GM11168 (cell line): ENCODE measurements around the gene CCDC92.

Source experiments
- in situ Hi-C: fragments of 300-500 bp; cut with MboI; formaldehyde crosslinking; loops from one replicate; pipeline ENCODE4 v1.12.0; 2022; ENCODE audit warnings: low sequenced_read_pairs; ENCODE audit not compliant: unreplicated experiment

The CCDC92 gene

GRCh38 chr12:123972457-123973401, at the start of gene CCDC92, which contains the start of gene ZNF664:
Gene CCDC92 (minus strand): TSS chr12:123972831. CDS start chr12:123944305, 28,526 bp downstream.
Gene ZNF664 (plus strand): TSS chr12:123973215. CDS start chr12:124012145, 38,930 bp downstream.
- in situ Hi-C loops = no loop called here

- in situ Hi-C loops = no loop called here
Measured at GRCh38 chr12:124022161-124022560, 49.5 kb upstream of the CCDC92 start.

- in situ Hi-C loops = no loop called here
Measured at GRCh38 chr12:124021007-124021406, 48.4 kb upstream of the CCDC92 start.

- in situ Hi-C loops = no loop called here
Measured at GRCh38 chr12:124020514-124020949, 47.9 kb upstream of the CCDC92 start.

- in situ Hi-C loops = no loop called here
Measured at GRCh38 chr12:124019115-124019514, 46.5 kb upstream of the CCDC92 start.

- in situ Hi-C loops = no loop called here
Measured at GRCh38 chr12:124018539-124018938, 45.9 kb upstream of the CCDC92 start.

- in situ Hi-C loops = no loop called here
Measured at GRCh38 chr12:124017064-124017463, 44.4 kb upstream of the CCDC92 start.

GRCh38 chr12:124015494-124016461, 43.1 kb upstream of the CCDC92 start:
- in situ Hi-C loops = no loop called here

GRCh38 chr12:124013073-124013472, 40.4 kb upstream of the CCDC92 start:
- in situ Hi-C loops = no loop called here

- in situ Hi-C loops = no loop called here
Measured at GRCh38 chr12:124011435-124012115, 38.9 kb upstream of the CCDC92 start.

- in situ Hi-C loops = no loop called here
Measured at GRCh38 chr12:124010687-124011086, 38.1 kb upstream of the CCDC92 start.

- in situ Hi-C loops = no loop called here
Measured at GRCh38 chr12:124009781-124010180, 37.1 kb upstream of the CCDC92 start.

GRCh38 chr12:124008595-124008994, 36.0 kb upstream of the CCDC92 start:
- in situ Hi-C loops = no loop called here

GRCh38 chr12:124007826-124008570, 35.4 kb upstream of the CCDC92 start:
- in situ Hi-C loops = no loop called here

- in situ Hi-C loops = no loop called here
Measured at GRCh38 chr12:124006846-124007713, 34.4 kb upstream of the CCDC92 start.

GRCh38 chr12:124006085-124006845, 33.6 kb upstream of the CCDC92 start:
- in situ Hi-C loops = no loop called here

- in situ Hi-C loops = no loop called here
Measured at GRCh38 chr12:124004233-124004875, 31.7 kb upstream of the CCDC92 start.
